ENCODE data around the gene C17orf50. TPM values are rescaled to one million over a fixed set of nuclear protein-coding genes. Genes with fewer than 3 reads are reported as not detected.

Gene C17orf50
- not detected for total RNA-seq

DNA sequence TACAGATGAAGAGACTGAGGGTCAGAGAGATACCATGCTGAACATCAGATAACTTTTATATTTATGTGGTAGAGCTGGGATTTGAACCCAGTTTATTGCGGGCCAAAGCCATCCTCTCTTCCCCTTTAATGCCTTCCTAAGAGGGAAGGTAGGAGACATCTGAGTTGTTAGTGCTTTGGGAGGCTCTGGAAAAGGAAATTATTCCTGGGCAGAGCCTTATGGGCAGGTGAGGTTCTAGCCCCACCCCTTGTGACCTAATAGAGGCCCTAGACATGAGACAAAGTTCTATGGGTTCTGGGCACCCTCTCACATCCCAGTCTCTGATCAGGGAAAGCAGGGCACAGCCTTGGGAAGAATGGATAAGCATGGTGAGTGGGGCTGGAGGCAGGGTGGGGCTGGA is at the start of gene C17orf50:
Gene C17orf50 (plus strand): TSS at position 301 of the 400 bp plus-strand sequence. CDS start 55 bp downstream, at position 356.
- DNase-seq: no peak

DNA sequence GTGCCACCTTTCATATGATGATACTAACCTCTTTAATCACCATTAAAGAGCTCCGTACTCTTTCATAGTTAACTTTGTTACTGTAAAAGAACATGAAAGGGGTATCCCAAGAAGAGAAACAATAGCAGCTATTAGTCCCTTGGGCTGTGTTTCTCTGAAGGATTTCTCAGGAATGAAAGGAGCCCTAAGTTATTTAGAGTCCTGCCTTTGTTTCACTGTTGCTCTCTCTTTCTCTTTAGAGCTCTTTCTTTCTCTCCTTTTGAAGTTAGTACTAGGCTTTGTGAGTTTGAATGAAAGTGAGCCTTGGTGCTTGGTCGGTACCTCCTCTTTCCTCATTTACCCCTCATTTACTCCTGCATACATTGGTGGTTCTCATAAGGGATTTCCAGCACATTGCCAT is 49.7 kb upstream of the C17orf50 start:
- no peak for DNase-seq

DNA sequence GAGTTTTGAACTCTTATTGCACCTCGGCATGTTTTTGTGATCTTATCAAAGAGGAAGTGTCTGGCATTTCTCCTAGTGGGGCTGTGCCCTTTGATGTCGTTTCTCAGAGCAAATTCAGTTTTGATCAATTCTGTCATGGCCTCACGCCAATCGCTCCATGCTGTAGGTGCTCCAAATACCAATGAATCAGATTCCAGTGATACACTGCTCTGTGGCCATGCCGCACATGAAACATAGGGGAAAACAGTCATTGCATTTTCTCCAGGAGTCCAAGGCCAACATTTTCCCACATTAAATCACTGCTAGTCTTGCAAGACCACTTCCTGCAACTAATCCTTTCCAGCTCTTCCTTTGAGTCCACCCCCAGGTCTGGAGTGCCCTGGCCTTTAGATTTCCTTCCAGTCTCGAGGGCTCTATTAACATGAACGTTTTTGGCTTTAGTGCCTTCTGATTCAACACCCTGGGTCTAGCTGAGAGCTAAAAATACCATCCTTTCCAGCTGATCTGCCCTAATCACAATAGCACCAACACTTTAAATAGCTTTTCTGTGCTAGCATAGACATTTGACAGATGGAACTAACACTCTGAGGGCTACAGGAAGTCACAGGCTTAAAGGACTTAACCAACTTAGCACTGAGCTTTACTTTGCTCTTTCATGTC is 47.5 kb upstream of the C17orf50 start:
- DNase-seq: no peak

DNA sequence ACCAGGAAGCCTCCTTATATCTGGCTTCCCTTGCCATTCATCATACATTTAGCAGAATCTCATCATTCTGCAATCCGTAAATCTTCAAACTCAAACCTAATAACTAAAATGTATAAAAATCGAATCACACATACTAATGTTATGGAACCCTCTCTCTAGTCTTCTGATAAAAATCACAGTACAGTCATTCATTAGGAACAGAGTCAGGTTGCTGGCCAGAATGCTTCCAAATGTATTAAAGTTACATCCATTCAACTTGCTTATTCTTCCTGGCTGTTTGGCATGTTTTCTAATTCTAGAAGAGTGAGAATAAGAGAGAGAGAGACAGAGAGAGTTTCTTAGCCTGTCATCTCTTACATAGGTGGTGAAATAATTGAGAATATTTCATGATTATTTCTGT is 45.7 kb upstream of the C17orf50 start:
- DNase-seq: no peak

- DNase-seq: no peak
Measured at GRCh38 chr17:35715416-35715815, 45.3 kb upstream of the C17orf50 start.

- no peak for DNase-seq
Measured at GRCh38 chr17:35716173-35716572, 44.5 kb upstream of the C17orf50 start.

DNA sequence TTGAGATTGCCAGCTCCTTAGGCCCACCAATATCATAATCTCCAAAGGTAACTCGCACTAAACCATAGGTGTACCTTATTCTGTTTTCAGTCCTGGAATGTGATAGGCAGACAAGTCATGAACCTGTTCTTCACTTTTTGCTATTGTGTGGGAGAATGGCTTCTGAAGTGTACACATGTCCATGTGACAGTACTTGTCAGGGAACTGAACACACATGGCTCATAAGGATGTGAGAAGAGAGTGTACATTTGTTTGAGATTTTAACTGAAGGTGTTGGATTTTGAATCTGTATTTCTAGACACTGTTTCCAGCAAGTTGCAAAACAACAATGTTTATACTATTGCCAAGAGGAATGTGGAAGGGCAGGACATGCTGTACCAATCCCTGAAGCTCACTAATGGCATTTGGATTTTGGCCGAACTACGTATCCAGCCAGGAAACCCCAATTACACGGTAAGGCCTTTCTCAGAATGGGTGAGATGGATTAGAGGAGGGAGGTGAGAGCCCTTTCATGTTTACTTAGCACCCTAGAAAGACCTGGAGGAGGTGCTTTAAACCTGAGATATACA is 43.7 kb upstream of the C17orf50 start:
- DNase-seq: no peak

DNA sequence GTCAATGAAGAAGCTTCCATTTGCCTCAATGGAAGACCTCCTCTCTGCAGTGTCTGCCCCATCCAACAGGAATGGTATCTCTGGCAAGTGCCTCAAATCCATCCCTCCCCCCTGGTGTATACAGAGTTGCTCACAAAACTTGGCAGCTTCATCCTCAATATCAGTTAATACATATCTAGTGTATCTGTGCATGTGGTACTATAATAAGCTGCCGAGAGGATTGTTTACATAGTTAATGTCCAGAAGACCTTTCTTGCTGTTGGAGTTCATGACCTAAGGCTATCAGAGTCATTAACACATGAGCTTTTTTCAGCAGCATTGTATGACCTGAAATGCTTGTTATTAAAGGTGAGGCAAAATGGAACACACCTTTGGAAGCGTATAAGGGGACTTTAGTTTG is 43.2 kb upstream of the C17orf50 start:
- DNase-seq: no peak

- DNase-seq: no peak
Measured at GRCh38 chr17:35723735-35724134, 37.0 kb upstream of the C17orf50 start.

- no peak for DNase-seq
Measured at GRCh38 chr17:35725058-35725457, 35.6 kb upstream of the C17orf50 start.

GRCh38 chr17:35725802-35726126 is 34.9 kb upstream of the C17orf50 start:
- DNase-seq: no peak

- no peak for DNase-seq
Measured at GRCh38 chr17:35726127-35726952, 34.3 kb upstream of the C17orf50 start.

- no peak for DNase-seq
Measured at GRCh38 chr17:35726953-35727460, 33.7 kb upstream of the C17orf50 start.

GRCh38 chr17:35727635-35728034 is 33.1 kb upstream of the C17orf50 start:
- no peak for DNase-seq

GRCh38 chr17:35728551-35728950 is 32.1 kb upstream of the C17orf50 start:
- no peak for DNase-seq

- no peak for DNase-seq
Measured at GRCh38 chr17:35729405-35729833, 31.3 kb upstream of the C17orf50 start.

- DNase-seq: no peak
Measured at GRCh38 chr17:35730400-35731005, 30.2 kb upstream of the C17orf50 start.

GRCh38 chr17:35731239-35731916 is 29.3 kb upstream of the C17orf50 start, which contains the start of gene RASL10B:
RASL10B (plus strand) TSS chr17:35731639; CDS start chr17:35735185, 3,546 bp downstream.
- DNase-seq: peak; percentile 30

- DNase-seq: no peak
Measured at GRCh38 chr17:35731917-35732805, 28.5 kb upstream of the C17orf50 start.

DNA sequence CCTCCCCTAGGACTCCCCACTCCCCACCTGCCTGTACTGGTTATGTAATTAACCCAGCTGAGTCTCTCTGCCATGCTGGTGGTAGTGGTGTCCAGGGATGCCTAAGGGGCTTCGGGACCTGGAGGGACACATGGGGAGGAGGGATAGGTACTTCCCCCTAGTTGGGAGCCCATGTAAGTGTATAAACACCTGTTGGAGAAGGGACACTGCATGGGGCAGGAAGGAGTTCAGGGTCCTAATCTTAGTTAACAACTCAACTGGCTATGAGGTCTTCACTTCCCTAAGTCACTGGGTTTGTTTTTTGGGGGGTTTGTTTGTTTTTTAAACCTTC is 27.9 kb upstream of the C17orf50 start:
- no peak for DNase-seq

DNA sequence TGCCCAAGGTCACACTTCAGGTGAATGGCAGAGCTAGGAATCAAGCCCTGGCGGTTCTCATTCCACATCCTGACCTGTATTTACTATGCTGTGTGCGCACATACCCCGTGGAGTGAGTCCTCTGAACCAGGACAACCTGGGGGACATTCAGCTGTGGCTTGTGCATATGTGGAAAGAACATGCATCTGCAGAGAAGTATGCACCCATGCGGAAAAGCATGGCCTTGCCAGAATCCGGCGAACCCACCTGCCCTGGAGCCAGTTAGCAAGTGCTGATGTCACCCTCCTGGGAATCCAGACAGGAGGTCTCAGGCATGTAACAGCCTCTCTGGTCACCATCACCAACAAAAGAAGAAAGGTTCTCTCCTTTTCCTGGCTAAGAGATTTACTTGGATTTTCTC is 27.3 kb upstream of the C17orf50 start:
- no peak for DNase-seq

DNA sequence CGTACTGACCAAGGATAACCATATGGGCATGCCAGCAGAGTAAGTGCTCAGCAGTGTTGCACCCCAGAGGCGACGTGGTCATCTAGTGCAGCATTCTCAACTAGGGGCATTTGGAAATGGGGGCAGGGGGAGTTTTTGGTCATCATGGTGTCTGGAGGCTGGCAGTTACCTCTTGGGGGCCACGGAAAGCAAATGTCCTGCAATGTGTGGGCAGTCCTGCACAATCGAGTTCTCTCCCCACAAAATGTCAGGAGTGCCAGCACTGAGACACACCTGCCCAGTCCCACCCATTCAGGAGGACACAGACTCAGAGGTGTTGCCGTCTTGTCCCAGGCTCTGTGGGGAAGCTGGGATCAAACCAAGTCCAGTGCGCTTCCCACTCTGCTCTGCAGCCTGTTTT is 26.3 kb upstream of the C17orf50 start:
- no peak for DNase-seq

Measured in effector CD4-positive, alpha-beta T cell (primary cell).